RWPE2 (cell line): ENCODE results near the gene THRA.

Experiments used
- ATAC-seq: fragments of 200-7000 bp; cut with Tn5 transposase; 3 replicates; pipeline ENCODE4 v1.9.1; 2021; ENCODE audit warnings: low read depth
- DNase-seq: peaks from one replicate; pipeline ENCODE4 v3.0.0-alpha.2; 2020; ENCODE audit warnings: low spot score
- H3K27ac ChIP-seq: fragments of 450-650 bp; 2 replicates; pipeline ENCODE4 v1.5.1; 2017; ENCODE audit warnings: mild to moderate bottlenecking; ENCODE audit not compliant: poor library complexity, severe bottlenecking
- H3K27me3 ChIP-seq: fragments of 250-450 bp; sonication (Bioruptor Pico); 2 replicates; pipeline ENCODE4 v1.5.1; 2021; ENCODE audit warnings: mild to moderate bottlenecking, moderate library complexity; ENCODE audit not compliant: insufficient read depth, poor library complexity, severe bottlenecking
- H3K36me3 ChIP-seq: fragments of 250-450 bp; sonication (Bioruptor Pico); 2 replicates; pipeline ENCODE4 v1.5.1; 2020; ENCODE audit warnings: low read depth, mild to moderate bottlenecking, moderate library complexity
- H3K4me1 ChIP-seq: fragments of 250-450 bp; sonication (Bioruptor Pico); 2 replicates; pipeline ENCODE4 v1.5.1; 2021; ENCODE audit warnings: mild to moderate bottlenecking, moderate library complexity; ENCODE audit not compliant: insufficient read depth, poor library complexity, severe bottlenecking
- H3K4me3 ChIP-seq: fragments of 250-450 bp; sonication (Bioruptor Pico); 2 replicates; pipeline ENCODE4 v1.5.1; 2021; ENCODE audit warnings: mild to moderate bottlenecking, moderate library complexity; ENCODE audit not compliant: severe bottlenecking
- H3K9me3 ChIP-seq: fragments of 250-450 bp; sonication (Bioruptor Pico); 2 replicates; pipeline ENCODE4 v1.5.1; 2021; ENCODE audit warnings: mild to moderate bottlenecking, moderate library complexity; ENCODE audit not compliant: severe bottlenecking
- TF ChIP-seq, protein P1 (sequence below): fragments of 450-650 bp; IDR thresholded peaks from one replicate; pipeline ENCODE4 v1.5.1; 2017; ENCODE audit warnings: mild to moderate bottlenecking, moderate library complexity; ENCODE audit not compliant: poor library complexity, severe bottlenecking

THRA gene

DNA sequence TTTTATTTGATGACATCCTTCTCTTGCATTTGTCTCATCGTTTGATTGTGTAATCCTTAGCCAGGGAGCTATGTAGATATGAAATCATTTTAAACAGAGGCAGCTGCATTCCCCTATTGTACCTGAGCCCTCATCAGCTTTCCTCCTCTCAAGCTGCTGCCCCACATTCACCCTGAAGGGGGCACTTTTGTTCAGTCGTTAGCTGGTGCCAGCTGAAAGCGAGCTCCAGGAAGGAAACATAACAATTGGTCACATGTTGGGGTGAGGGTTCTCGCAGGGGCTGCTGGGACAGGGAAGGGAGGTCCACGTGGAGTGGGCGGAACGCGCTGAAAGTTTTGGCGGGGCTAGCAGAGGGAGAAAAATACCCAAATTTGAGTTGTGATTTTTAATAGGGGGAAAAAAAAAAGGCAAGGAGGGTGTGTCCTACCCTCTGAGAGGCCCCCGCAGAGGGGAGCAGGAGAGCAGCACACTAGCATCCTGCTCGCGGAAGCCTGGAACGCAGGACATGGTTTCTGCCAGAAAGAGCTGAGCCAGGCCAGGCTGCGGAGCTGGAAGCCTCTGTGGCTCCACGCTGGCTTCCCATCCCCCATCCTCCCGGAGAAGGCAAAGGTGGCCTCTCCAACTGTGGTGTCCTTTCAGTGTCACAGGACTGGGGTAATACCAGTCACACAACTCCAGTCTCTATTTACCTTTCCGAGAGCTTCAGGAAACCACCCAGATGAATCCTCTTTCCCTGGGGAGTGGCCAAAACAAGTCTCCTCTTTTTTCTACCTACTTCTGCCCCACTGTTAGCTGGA lies 50.5 kb downstream of the THRA start:
- H3K27me3 ChIP-seq, result no peaks in the 10 kb centered on the region
- no peaks in the 10 kb centered on the region for H3K36me3 ChIP-seq
- H3K4me1 ChIP-seq, result peaks cover 41% of the 10 kb centered on the region
- no peaks in the 10 kb centered on the region for H3K9me3 ChIP-seq
- ATAC-seq, result peak; percentile 62
- peak overlapping the region; percentile 4 for H3K4me3 ChIP-seq
- TF ChIP-seq, protein P1, sequence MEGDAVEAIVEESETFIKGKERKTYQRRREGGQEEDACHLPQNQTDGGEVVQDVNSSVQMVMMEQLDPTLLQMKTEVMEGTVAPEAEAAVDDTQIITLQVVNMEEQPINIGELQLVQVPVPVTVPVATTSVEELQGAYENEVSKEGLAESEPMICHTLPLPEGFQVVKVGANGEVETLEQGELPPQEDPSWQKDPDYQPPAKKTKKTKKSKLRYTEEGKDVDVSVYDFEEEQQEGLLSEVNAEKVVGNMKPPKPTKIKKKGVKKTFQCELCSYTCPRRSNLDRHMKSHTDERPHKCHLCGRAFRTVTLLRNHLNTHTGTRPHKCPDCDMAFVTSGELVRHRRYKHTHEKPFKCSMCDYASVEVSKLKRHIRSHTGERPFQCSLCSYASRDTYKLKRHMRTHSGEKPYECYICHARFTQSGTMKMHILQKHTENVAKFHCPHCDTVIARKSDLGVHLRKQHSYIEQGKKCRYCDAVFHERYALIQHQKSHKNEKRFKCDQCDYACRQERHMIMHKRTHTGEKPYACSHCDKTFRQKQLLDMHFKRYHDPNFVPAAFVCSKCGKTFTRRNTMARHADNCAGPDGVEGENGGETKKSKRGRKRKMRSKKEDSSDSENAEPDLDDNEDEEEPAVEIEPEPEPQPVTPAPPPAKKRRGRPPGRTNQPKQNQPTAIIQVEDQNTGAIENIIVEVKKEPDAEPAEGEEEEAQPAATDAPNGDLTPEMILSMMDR, result peak; percentile 92
- peak overlapping the region; percentile 75 for H3K27ac ChIP-seq
- DNase-seq, result peak; percentile 87

DNA sequence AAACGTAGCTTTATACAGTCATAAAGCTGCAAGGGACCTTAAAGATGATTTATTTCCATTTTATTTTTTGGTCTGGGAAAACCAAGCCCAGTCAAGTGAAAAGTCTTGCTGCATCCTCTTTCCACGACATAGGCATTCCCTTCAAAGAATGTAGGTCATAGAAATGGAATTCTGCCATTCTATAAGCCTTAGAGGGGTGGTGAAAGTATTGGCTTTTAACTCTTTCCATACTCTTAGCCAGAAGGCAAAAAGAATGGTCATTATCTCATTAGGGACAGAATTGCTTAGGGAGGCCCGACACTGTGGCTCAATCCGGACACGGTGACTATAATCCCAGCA lies 51.1 kb downstream of the THRA start:
- H3K4me3 ChIP-seq, result no peak overlapping the region
- peak overlapping the region; percentile 75 for H3K27ac ChIP-seq
- no peaks in the 10 kb centered on the region for H3K9me3 ChIP-seq
- no peak for DNase-seq
- H3K36me3 ChIP-seq, result no peaks in the 10 kb centered on the region
- TF ChIP-seq, protein P1, result no peak
- H3K4me1 ChIP-seq, result peaks cover 37% of the 10 kb centered on the region
- no peak for ATAC-seq
- no peaks in the 10 kb centered on the region for H3K27me3 ChIP-seq

DNA sequence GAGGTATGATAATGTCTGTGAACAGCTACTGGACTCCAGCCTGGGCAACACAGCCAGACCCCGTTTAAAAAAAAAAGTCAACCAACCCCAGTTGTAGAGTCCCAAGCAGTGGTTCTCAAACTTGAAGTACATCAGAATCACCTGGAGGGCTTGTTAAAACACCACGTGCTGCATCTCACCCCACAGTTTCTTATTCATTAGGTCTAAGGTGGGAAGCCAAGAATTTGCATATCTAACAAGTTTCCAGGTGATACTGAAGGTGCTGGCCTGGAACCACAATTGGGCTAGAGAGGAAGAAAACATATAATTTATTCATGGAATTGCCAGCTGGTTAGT lies 52.3 kb downstream of the THRA start:
- Histone ChIP-seq H3K27me3 (no peaks in the 10 kb centered on the region), H3K4me1 (peaks cover 34% of the 10 kb centered on the region), H3K27ac (peak overlapping the region; percentile 75), H3K36me3 (peaks cover 4% of the 10 kb centered on the region; the same call in 1 of the 2 replicates), H3K4me3 (no peak overlapping the region), H3K9me3 (no peaks in the 10 kb centered on the region)
- TF ChIP-seq, protein P1, result no peak
- ATAC-seq (no peak), DNase-seq (no peak)

DNA sequence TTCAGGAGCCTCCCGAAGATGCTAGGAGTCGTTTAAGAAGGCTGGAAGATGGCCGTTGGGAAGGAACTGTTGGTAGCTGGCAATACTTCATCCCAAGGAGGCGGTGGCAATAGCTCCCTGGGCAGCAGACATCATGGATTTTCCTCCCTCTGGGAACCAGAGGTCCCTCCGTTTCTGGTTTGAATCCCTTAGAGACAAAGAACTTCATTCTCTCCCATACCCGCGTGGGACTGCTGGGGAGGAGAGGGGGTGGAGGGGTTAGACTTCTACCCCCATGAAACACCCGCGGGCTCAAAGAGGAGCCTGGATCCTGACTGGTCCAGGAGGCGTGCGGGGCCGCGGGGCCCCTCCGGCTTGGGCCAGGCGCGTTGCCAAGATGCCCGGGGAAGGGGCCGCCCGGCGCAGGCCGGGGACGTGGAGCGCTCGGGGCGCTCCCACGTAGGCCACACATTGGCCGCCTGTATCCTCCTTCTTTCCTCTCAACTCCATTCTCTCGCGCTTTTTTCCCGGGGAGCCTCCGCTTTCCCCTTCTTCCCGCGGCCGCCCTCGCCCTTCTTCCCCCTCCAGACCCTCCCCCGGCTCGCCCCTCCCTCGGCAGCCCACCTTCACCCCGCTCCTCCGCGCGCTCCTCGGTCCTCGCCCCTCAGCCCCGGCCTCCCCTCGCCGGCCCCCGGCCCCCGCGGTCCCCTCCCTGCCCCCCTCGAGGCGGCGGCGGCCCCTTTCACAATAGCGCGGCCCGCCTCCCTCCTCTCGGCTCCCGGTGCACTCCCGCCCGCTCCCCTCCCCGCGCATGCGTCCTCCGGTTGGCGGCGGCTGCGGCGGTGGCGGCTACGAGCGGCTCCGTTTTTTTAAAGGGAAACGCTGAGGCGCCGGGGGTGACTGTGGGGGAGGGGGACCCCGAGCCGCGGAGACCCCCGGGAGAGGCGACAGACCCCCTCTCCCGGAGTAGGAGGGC lies 58.7 kb downstream of the THRA start, which contains the start of gene MSL1:
Gene MSL1, plus strand, starts transcription at position 791 of the 955 bp plus-strand sequence. CDS start 642 bp downstream, outside the sequence.
- DNase-seq (peak; percentile 76), ATAC-seq (peak; percentile 59)
- Histone ChIP-seq H3K27me3 (no peaks in the 10 kb centered on the region), H3K27ac (peak within 1 kb of the TSS; percentile 84), H3K4me3 (peak within 1 kb of the TSS; percentile 91), H3K9me3 (no peaks in the 10 kb centered on the region), H3K36me3 (peaks cover 34% of the 10 kb centered on the region), H3K4me1 (peaks cover 6% of the 10 kb centered on the region)
- TF ChIP-seq, protein P1, result no peak
